ENCODE results near the gene MN1.

The MN1 gene

GRCh38 chr22:27801616-27802345 is at the start of gene MN1:
Gene MN1 (minus strand): TSS chr22:27801756. CDS start chr22:27800543, 1,213 bp downstream.
- peak in 2 of 3 donors; percentile 22 to 50 for DNase-seq (ENCODE audit: low read depth in 3 of 3, low spot score in 1 of 3)

GRCh38 chr22:27850000-27850521 is 48.5 kb upstream of the MN1 start:
- DNase-seq (ENCODE audit: low read depth in 3 of 3, low spot score in 1 of 3), result no peak

GRCh38 chr22:27848005-27848404 is 46.4 kb upstream of the MN1 start:
- DNase-seq (ENCODE audit: low read depth in 3 of 3, low spot score in 1 of 3), result no peak

- DNase-seq (ENCODE audit: low read depth in 3 of 3, low spot score in 1 of 3), result no peak
Measured at GRCh38 chr22:27846910-27847309, 45.4 kb upstream of the MN1 start.

- DNase-seq (ENCODE audit: low read depth in 3 of 3, low spot score in 1 of 3), result no peak
Measured at GRCh38 chr22:27846248-27846757, 44.7 kb upstream of the MN1 start.

GRCh38 chr22:27845644-27846043 is 44.1 kb upstream of the MN1 start:
- DNase-seq (ENCODE audit: low read depth in 3 of 3, low spot score in 1 of 3), result no peak

- no peak for DNase-seq (ENCODE audit: low read depth in 3 of 3, low spot score in 1 of 3)
Measured at GRCh38 chr22:27844656-27845591, 43.4 kb upstream of the MN1 start.

GRCh38 chr22:27844256-27844655 is 42.7 kb upstream of the MN1 start:
- DNase-seq (ENCODE audit: low read depth in 3 of 3, low spot score in 1 of 3), result no peak

- no peak for DNase-seq (ENCODE audit: low read depth in 3 of 3, low spot score in 1 of 3)
Measured at GRCh38 chr22:27843441-27843840, 41.9 kb upstream of the MN1 start.

GRCh38 chr22:27842669-27843431 is 41.3 kb upstream of the MN1 start:
- no peak for DNase-seq (ENCODE audit: low read depth in 3 of 3, low spot score in 1 of 3)

- DNase-seq (ENCODE audit: low read depth in 3 of 3, low spot score in 1 of 3), result no peak
Measured at GRCh38 chr22:27842201-27842600, 40.6 kb upstream of the MN1 start.

GRCh38 chr22:27840436-27840835 is 38.9 kb upstream of the MN1 start:
- no peak for DNase-seq (ENCODE audit: low read depth in 3 of 3, low spot score in 1 of 3)

- no peak for DNase-seq (ENCODE audit: low read depth in 3 of 3, low spot score in 1 of 3)
Measured at GRCh38 chr22:27839057-27839660, 37.6 kb upstream of the MN1 start.

GRCh38 chr22:27836181-27836580 is 34.6 kb upstream of the MN1 start:
- DNase-seq (ENCODE audit: low read depth in 3 of 3, low spot score in 1 of 3), result no peak

GRCh38 chr22:27835446-27835845 is 33.9 kb upstream of the MN1 start:
- DNase-seq (ENCODE audit: low read depth in 3 of 3, low spot score in 1 of 3), result no peak

GRCh38 chr22:27834364-27835185 is 33.0 kb upstream of the MN1 start:
- DNase-seq (ENCODE audit: low read depth in 3 of 3, low spot score in 1 of 3), result no peak

GRCh38 chr22:27833803-27834202 is 32.2 kb upstream of the MN1 start:
- DNase-seq (ENCODE audit: low read depth in 3 of 3, low spot score in 1 of 3), result no peak

- DNase-seq (ENCODE audit: low read depth in 3 of 3, low spot score in 1 of 3), result no peak
Measured at GRCh38 chr22:27832606-27833005, 31.1 kb upstream of the MN1 start.

- DNase-seq (ENCODE audit: low read depth in 3 of 3, low spot score in 1 of 3), result no peak
Measured at GRCh38 chr22:27829620-27830019, 28.1 kb upstream of the MN1 start.
